Ovary (tissue), 9 donors: ENCODE data around the gene DMBX1. TPM values are rescaled to one million over a fixed set of nuclear protein-coding genes. Genes with fewer than 3 reads are reported as not detected.

ENCODE experiments used
- DNase-seq, 5 donors: peaks; one replicate each; pipeline ENCODE4 v3.0.0-alpha.2; 2019 to 2020
- H3K27ac ChIP-seq, 2 donors: fragments of 200-600 bp; one replicate each; pipeline versions ENCODE4 v1.5.1 to v1.8.0; 2019 to 2022
- H3K27me3 ChIP-seq: fragments of 200-600 bp; one replicate; pipeline ENCODE4 v1.8.0; 2022
- H3K36me3 ChIP-seq: fragments of 200-600 bp; sonication (generic); one replicate; pipeline ENCODE4 v1.5.1; 2019
- H3K4me1 ChIP-seq: one replicate; pipeline ENCODE4 v1.8.1; 2013; ENCODE audit warnings: mild to moderate bottlenecking, moderate library complexity; ENCODE audit not compliant: insufficient read depth
- H3K4me3 ChIP-seq: fragments of 200-600 bp; sonication (generic); one replicate; pipeline ENCODE4 v1.5.1; 2017
- H3K9me3 ChIP-seq, 2 donors: fragments of 200-600 bp in 1 of 2; sonication (generic) in 1 of 2; one replicate each; pipeline versions ENCODE4 v1.5.1 to v1.8.1; 2013 to 2019; ENCODE audit warnings: mild to moderate bottlenecking in 1 of 2, moderate library complexity in 1 of 2
- CTCF ChIP-seq, 3 donors: fragments of 450-650 bp in 2 of 3; fragments of 200-600 bp in 1 of 3; IDR thresholded peaks; one replicate each; pipeline versions ENCODE4 v1.5.1 to v1.8.0; 2016 to 2022; ENCODE audit warnings: antibody characterized with exemption in 3 of 3, mild to moderate bottlenecking in 1 of 3
- EP300 ChIP-seq: sonication (generic); formaldehyde crosslinking; IDR thresholded peaks from one replicate; pipeline ENCODE4 v1.6.1; 2017; ENCODE audit warnings: antibody characterized with exemption
- POLR2A ChIP-seq: fragments of 450-650 bp; IDR thresholded peaks from one replicate; pipeline ENCODE4 v1.6.1; 2017; ENCODE audit warnings: antibody characterized with exemption, mild to moderate bottlenecking, moderate library complexity
- WGBS, 3 donors: extraction: QIAGEN DNeasy Blood & Tissue Kit in 1 of 3; methylation state at CpG; one replicate each; pipeline versions ENCODE4 v1.1.5 to v1.1.7; 2013 to 2017; 5-methylcytosine and 5-hydroxymethylcytosine counted together
- intact Hi-C, 4 donors: fragments of 100-400 bp; cut with DNase I; formaldehyde crosslinking; loops; one replicate each; pipeline versions ENCODE4 v1.11.0 to v1.15.1; 2022 to 2023
- polyA plus RNA-seq, 2 donors: library from polyadenylated mRNA; stranded (reverse); fragments of 200-250 nt in 1 of 2; fragments of 350-450 nt in 1 of 2; fragmentation: Illumina TruSeq in 1 of 2; extraction: RNeasy Lipid Tissue Mini Kit (QIAGEN cat#74804) in 1 of 2; gene quantifications; one replicate each; pipeline ENCODE4 v1.2.3, GENCODE V29; 2013 to 2014
- total RNA-seq, 7 donors: library from RNA; depleted of rRNA in 2 of 7; stranded (reverse); fragments of >200 nt in 2 of 7; fragmentation: NEBNext Ultra II Directional in 3 of 7; extraction: Animal tissue kit (Norgen Biotek cat#: 25700) in 3 of 7; gene quantifications; one replicate each; pipeline versions ENCODE4 v1.1.0 to v1.2.4, GENCODE V29; 2016 to 2023
- donor health status: DM: no; HTN: no; CAD: no; lungs with moderate emphysema.
- donor health status: DM: no; HTN: no; CAD: no.
- donor health status: Bipolar disorder and iron deficiency.
- donor health status: DM: yes; HTN: yes; CAD: no.
- donor health status: DM: no; HTN: no; CAD: no.
- donor health status: DM: yes; HTN: yes; CAD: no.

The DMBX1 gene
- total and polyA plus RNA-seq, 9 donors = not detected

GRCh38 chr1:46529031-46529630 is 39.5 kb downstream of the DMBX1 start:
- DNase-seq = no peak
- H3K36me3 ChIP-seq = no peaks in the 10 kb centered on the region
- no peaks in the 10 kb centered on the region for H3K9me3 ChIP-seq
- TF ChIP-seq POLR2A (no peak), CTCF (IDR thresholded peaks at IDR 0.05) (no peak)
- H3K4me3 ChIP-seq = no peak overlapping the region
- no peaks in the 10 kb centered on the region for H3K4me1 ChIP-seq
- H3K27ac ChIP-seq = no peak overlapping the region
- 53 to 62% (median 61%) methylated on average over 4 of the region's 4 CpGs for WGBS, 3 donors
- no peaks in the 10 kb centered on the region for H3K27me3 ChIP-seq
- intact Hi-C loops = loop anchor here in 2 of 4 donors (5.0 kb wide), 2 partner anchors 52 to 122 kb away; no protein-coding TSS in a partner anchor

- no peaks in the 10 kb centered on the region for H3K36me3 ChIP-seq
- H3K9me3 ChIP-seq = no peaks in the 10 kb centered on the region
- no peak for TF ChIP-seq EP300
- TF ChIP-seq POLR2A = no peak
- TF ChIP-seq CTCF (IDR thresholded peaks at IDR 0.05) = no peak
- no peak overlapping the region for H3K27ac ChIP-seq
- DNase-seq = no peak
- intact Hi-C loops = loop anchor here (5.0 to 10.0 kb wide), 4 partner anchors 53 to 194 kb away; no protein-coding TSS in a partner anchor
- H3K4me3 ChIP-seq = no peak overlapping the region
- H3K4me1 ChIP-seq = no peaks in the 10 kb centered on the region
- no peaks in the 10 kb centered on the region for H3K27me3 ChIP-seq
- WGBS, 3 donors = 43 to 50% (median 47%) methylated on average over 3 of the region's 3 CpGs
These were observed 40.7 kb downstream of the DMBX1 start for GRCh38 chr1:46530311-46530710.

GRCh38 chr1:46530791-46531409 is 41.3 kb downstream of the DMBX1 start:
- Histone ChIP-seq H3K27me3 (no peaks in the 10 kb centered on the region), H3K4me1 (no peaks in the 10 kb centered on the region), H3K27ac (no peak overlapping the region), H3K9me3 (no peaks in the 10 kb centered on the region), H3K36me3 (no peaks in the 10 kb centered on the region), H3K4me3 (no peak overlapping the region)
- DNase-seq = no peak
- intact Hi-C loops = loop anchor here (5.0 to 10.0 kb wide), 4 partner anchors 54 to 194 kb away; no protein-coding TSS in a partner anchor
- 49 to 50% (median 49%) methylated on average over 6 of the region's 6 CpGs for WGBS, 3 donors
- TF ChIP-seq POLR2A = no peak
- no peak for TF ChIP-seq CTCF (IDR thresholded peaks at IDR 0.05)
- no peak for TF ChIP-seq EP300

- intact Hi-C loops = loop anchor here (5.0 to 10.0 kb wide), 4 partner anchors 55 to 193 kb away; no protein-coding TSS in a partner anchor
- no peak for TF ChIP-seq EP300
- TF ChIP-seq POLR2A = no peak
- TF ChIP-seq CTCF (IDR thresholded peaks at IDR 0.05) = no peak
- Histone ChIP-seq H3K27me3 (no peaks in the 10 kb centered on the region), H3K9me3 (no peaks in the 10 kb centered on the region), H3K36me3 (no peaks in the 10 kb centered on the region), H3K27ac (no peak overlapping the region), H3K4me1 (no peaks in the 10 kb centered on the region), H3K4me3 (no peak overlapping the region)
- 51 to 65% (median 64%) methylated on average over 3 of the region's 3 CpGs for WGBS, 3 donors
- DNase-seq = no peak
These were observed 42.5 kb downstream of the DMBX1 start for GRCh38 chr1:46532095-46532494.
